ENCODE results near the gene CD101. TPM values are rescaled to one million over a fixed set of nuclear protein-coding genes. Genes with fewer than 3 reads are reported as not detected.

CD101 gene
- total RNA-seq, 1 donor from 2014 or later, result 1.9 TPM

- intact Hi-C loops (cut with micrococcal nuclease), result loop anchor here (1.0 to 5.0 kb wide), 7 partner anchors 23 to 414 kb away; partner anchors contain the start of genes CD58 and TTF2
These were observed 14.9 kb upstream of the CD101 start for GRCh38 chr1:116986421-116987255.

- intact Hi-C loops (cut with micrococcal nuclease), result loop anchor here (1.0 to 5.0 kb wide), 7 partner anchors 22 to 415 kb away; partner anchors contain the start of genes CD58 and TTF2
These were observed 14.4 kb upstream of the CD101 start for GRCh38 chr1:116987256-116987555.

GRCh38 chr1:116988248-116988647 lies 13.3 kb upstream of the CD101 start:
- intact Hi-C loops (cut with micrococcal nuclease), result loop anchor here (5.0 kb wide), 2 partner anchors 171 to 416 kb away; partner anchors contain the start of gene CD58

GRCh38 chr1:116988908-116989307 lies 12.7 kb upstream of the CD101 start:
- intact Hi-C loops (cut with micrococcal nuclease), result loop anchor here (5.0 kb wide), 2 partner anchors 172 to 417 kb away; partner anchors contain the start of gene CD58

GRCh38 chr1:116989835-116990234 lies 11.7 kb upstream of the CD101 start:
- intact Hi-C loops (cut with micrococcal nuclease), result loop anchor here (5.0 kb wide), 2 partner anchors 173 to 418 kb away; partner anchors contain the start of gene CD58

GRCh38 chr1:116990612-116991151 lies 10.9 kb upstream of the CD101 start:
- intact Hi-C loops (cut with micrococcal nuclease), result no loop called here

GRCh38 chr1:116991171-116991845 lies 10.3 kb upstream of the CD101 start:
- intact Hi-C loops (cut with micrococcal nuclease), result no loop called here

- intact Hi-C loops (cut with micrococcal nuclease), result no loop called here
These were observed 9.6 kb upstream of the CD101 start for GRCh38 chr1:116991918-116992317.

- intact Hi-C loops (cut with micrococcal nuclease), result no loop called here
These were observed 8.3 kb upstream of the CD101 start for GRCh38 chr1:116993286-116993685.

- intact Hi-C loops (cut with micrococcal nuclease), result no loop called here
These were observed 7.1 kb upstream of the CD101 start for GRCh38 chr1:116994411-116994810.

GRCh38 chr1:116997066-116997465 lies 4.5 kb upstream of the CD101 start:
- intact Hi-C loops (cut with micrococcal nuclease), result no loop called here

GRCh38 chr1:116997636-116998035 lies 3.9 kb upstream of the CD101 start:
- intact Hi-C loops (cut with micrococcal nuclease), result no loop called here

GRCh38 chr1:116999596-116999995 lies 2.0 kb upstream of the CD101 start:
- intact Hi-C loops (cut with micrococcal nuclease), result no loop called here

GRCh38 chr1:117000142-117000541 lies 1.4 kb upstream of the CD101 start:
- intact Hi-C loops (cut with micrococcal nuclease), result loop anchor here (5.0 kb wide), 3 partner anchors 68 to 623 kb away; partner anchors contain the start of gene CD58

GRCh38 chr1:117003223-117003875 lies 1.8 kb downstream of the CD101 start:
- intact Hi-C loops (cut with micrococcal nuclease), result loop anchor here (5.0 kb wide), 3 partner anchors 71 to 626 kb away; partner anchors contain the start of gene CD58

- intact Hi-C loops (cut with micrococcal nuclease), result loop anchor here (2.0 to 5.0 kb wide), 2 partner anchors 43 to 270 kb away; no protein-coding TSS in a partner anchor
These were observed 6.1 kb downstream of the CD101 start for GRCh38 chr1:117007719-117008013.

- intact Hi-C loops (cut with micrococcal nuclease), result loop anchor here (1.0 to 5.0 kb wide), 4 partner anchors 7 to 271 kb away; partner anchors contain the start of gene CD101
These were observed 7.1 kb downstream of the CD101 start for GRCh38 chr1:117008656-117009055.

GRCh38 chr1:117009132-117009531 lies 7.6 kb downstream of the CD101 start:
- intact Hi-C loops (cut with micrococcal nuclease), result loop anchor here (1.0 to 5.0 kb wide), 4 partner anchors 8 to 272 kb away; partner anchors contain the start of gene CD101

GRCh38 chr1:117010310-117010969 lies 8.9 kb downstream of the CD101 start:
- intact Hi-C loops (cut with micrococcal nuclease), result no loop called here

GRCh38 chr1:117011334-117011733 lies 9.8 kb downstream of the CD101 start:
- intact Hi-C loops (cut with micrococcal nuclease), result no loop called here
